Measurements from ENCODE around the gene PCDHA1. TPM values are rescaled to one million over a fixed set of nuclear protein-coding genes. Genes with fewer than 3 reads are reported as not detected.

PCDHA1 gene
- total RNA-seq, 4 donors from 2014 or later, result not detected

Small RNA genes lying within 50 kb of the gene (small RNA-seq; reads per million reads assigned to genes)
- gene AC010223.1, result not detected

Other genes with a start within 250 kb of the PCDHA1 start
- 10 to 100 TPM; 12.3 to 29.4 (median 14.9) TPM for gene EIF4EBP3, start 238.5 kb upstream of the PCDHA1 start, total RNA-seq
- gene SRA1, start 228.7 kb upstream of the PCDHA1 start, total RNA-seq, result 10 to 100 TPM; 16.6 to 23.7 (median 19.2) TPM
- gene APBB3, start 221.5 kb upstream of the PCDHA1 start, total RNA-seq, result 10 to 100 TPM; 43.7 to 70.8 (median 48.4) TPM
- 10 to 100 TPM; 22.9 to 36.9 (median 26.8) TPM for gene SLC35A4, start 221.3 kb upstream of the PCDHA1 start, total RNA-seq
- 10 to 100 TPM; 54.6 to 81.0 (median 77.0) TPM for gene CD14, start 153.0 kb upstream of the PCDHA1 start, total RNA-seq
- gene TMCO6, start 146.7 kb upstream of the PCDHA1 start, total RNA-seq, result 100 to 1,000 TPM in 1 of 4 donors, 10 to 100 TPM in 3; 72.8 to 129 (median 93.0) TPM
- gene NDUFA2, start 138.5 kb upstream of the PCDHA1 start, total RNA-seq, result 10 to 100 TPM; 52.2 to 80.6 (median 64.3) TPM
- 100 to 1,000 TPM in 2 of 4 donors, 10 to 100 TPM in 2; 91.6 to 142 (median 108) TPM for gene IK, start 138.3 kb upstream of the PCDHA1 start, total RNA-seq
- 10 to 100 TPM; 15.1 to 33.0 (median 21.1) TPM for gene WDR55, start 121.2 kb upstream of the PCDHA1 start, total RNA-seq
- gene DND1, start 112.6 kb upstream of the PCDHA1 start, total RNA-seq, result 1 to 10 TPM; 1.3 to 6.1 (median 2.0) TPM
- gene HARS1, start 94.8 kb upstream of the PCDHA1 start, total RNA-seq, result 10 to 100 TPM; 45.4 to 63.9 (median 48.6) TPM
- gene HARS2, start 94.7 kb upstream of the PCDHA1 start, total RNA-seq, result 10 to 100 TPM; 33.9 to 41.2 (median 35.1) TPM
- gene ZMAT2, start 85.7 kb upstream of the PCDHA1 start, total RNA-seq, result 10 to 100 TPM; 25.5 to 43.1 (median 33.6) TPM
- gene PCDHA2, start 8.7 kb downstream of the PCDHA1 start, total RNA-seq, result under 1 TPM in 1 of 4 donors, not detected in 3; 0.21 TPM
- 1 to 10 TPM in 1 of 4 donors, under 1 TPM in 3; 0.84 to 3.5 (median 0.94) TPM for gene PCDHA3, start 14.9 kb downstream of the PCDHA1 start, total RNA-seq
- 1 to 10 TPM; 1.6 to 5.7 (median 2.0) TPM for gene PCDHA4, start 20.9 kb downstream of the PCDHA1 start, total RNA-seq
- 1 to 10 TPM in 1 of 4 donors, under 1 TPM in 3; 0.39 to 2.7 (median 0.54) TPM for gene PCDHA5, start 35.5 kb downstream of the PCDHA1 start, total RNA-seq
- 1 to 10 TPM; 1.3 to 1.9 (median 1.4) TPM for gene PCDHA6, start 41.8 kb downstream of the PCDHA1 start, total RNA-seq
- 1 to 10 TPM; 1.2 to 2.9 (median 1.7) TPM for gene PCDHA7, start 48.1 kb downstream of the PCDHA1 start, total RNA-seq
- 1 to 10 TPM in 1 of 4 donors, under 1 TPM in 3; 0.63 to 2.0 (median 0.84) TPM for gene PCDHA8, start 55.0 kb downstream of the PCDHA1 start, total RNA-seq
- gene PCDHA9, start 62.2 kb downstream of the PCDHA1 start, total RNA-seq, result 1 to 10 TPM in 1 of 4 donors, under 1 TPM in 3; 0.39 to 1.8 (median 0.64) TPM
- gene PCDHA10, start 69.8 kb downstream of the PCDHA1 start, total RNA-seq, result 1 to 10 TPM in 3 of 4 donors, under 1 TPM in 1; 0.78 to 4.4 (median 2.4) TPM
- 1 to 10 TPM in 1 of 4 donors, under 1 TPM in 3; 0.60 to 1.3 (median 0.91) TPM for gene PCDHA11, start 82.8 kb downstream of the PCDHA1 start, total RNA-seq
- 10 to 100 TPM in 1 of 4 donors, 1 to 10 TPM in 3; 3.3 to 10.5 (median 6.7) TPM for gene PCDHA12, start 89.2 kb downstream of the PCDHA1 start, total RNA-seq
- gene PCDHA13, start 96.0 kb downstream of the PCDHA1 start, total RNA-seq, result 1 to 10 TPM in 3 of 4 donors, under 1 TPM in 1; 0.66 to 3.0 (median 1.7) TPM
- gene PCDHAC1, start 140.2 kb downstream of the PCDHA1 start, total RNA-seq, result 1 to 10 TPM; 1.2 to 3.3 (median 2.7) TPM
- 1 to 10 TPM in 3 of 4 donors, under 1 TPM in 1; 0.78 to 4.2 (median 2.5) TPM for gene PCDHAC2, start 180.3 kb downstream of the PCDHA1 start, total RNA-seq